GM23338 (cell line): ENCODE data around the gene ZFHX3.

Experiments used
- POLR2AphosphoS5 ChIP-seq: IDR thresholded peaks from 2 replicates; pipeline ENCODE4 v1.6.1; 2016; ENCODE audit warnings: antibody characterized with exemption, low read depth
- STAT1 ChIP-seq: IDR thresholded peaks from one replicate; pipeline ENCODE4 v1.6.1; 2016; ENCODE audit warnings: antibody characterized with exemption; ENCODE audit not compliant: unreplicated experiment
- TF ChIP-seq, protein P1 (sequence below): fragments of 250-450 bp; sonication (Bioruptor Pico); IDR thresholded peaks from 2 replicates; pipeline ENCODE4 v1.5.0; 2020; ENCODE audit warnings: mild to moderate bottlenecking, moderate library complexity
- TF ChIP-seq, protein P2 (sequence below), 2 experiments: fragments of 200-600 bp in 1 of 2; sonication (generic) in 1 of 2; conservative IDR thresholded peaks; 2 replicates each; pipeline versions ENCODE4 v1.5.1 to v1.6.1; 2016 to 2017; ENCODE audit warnings: antibody characterized with exemption in 2 of 2, low read depth in 2 of 2, mild to moderate bottlenecking in 2 of 2, moderate library complexity in 1 of 2

DNA sequence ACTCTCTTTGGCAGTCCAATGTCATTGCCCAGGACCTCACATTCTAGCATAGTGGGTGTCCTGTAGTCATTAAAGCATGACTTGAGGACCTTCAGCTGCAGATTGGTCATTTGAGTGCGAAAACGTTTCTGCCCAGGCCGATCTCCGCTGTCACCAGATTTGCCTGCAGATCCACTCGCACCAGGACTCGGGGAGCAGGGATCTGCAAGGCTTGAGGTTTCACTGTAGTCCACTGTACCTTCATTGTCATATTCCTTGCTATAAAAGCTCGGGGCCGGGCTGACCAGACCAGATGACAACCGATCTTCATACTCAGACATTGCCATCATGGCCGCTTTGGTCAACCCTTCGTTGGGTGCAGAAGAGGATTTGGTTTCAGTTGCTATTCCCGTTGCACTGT lies 254.2 kb downstream of the ZFHX3 start:
- TF ChIP-seq, protein P1, sequence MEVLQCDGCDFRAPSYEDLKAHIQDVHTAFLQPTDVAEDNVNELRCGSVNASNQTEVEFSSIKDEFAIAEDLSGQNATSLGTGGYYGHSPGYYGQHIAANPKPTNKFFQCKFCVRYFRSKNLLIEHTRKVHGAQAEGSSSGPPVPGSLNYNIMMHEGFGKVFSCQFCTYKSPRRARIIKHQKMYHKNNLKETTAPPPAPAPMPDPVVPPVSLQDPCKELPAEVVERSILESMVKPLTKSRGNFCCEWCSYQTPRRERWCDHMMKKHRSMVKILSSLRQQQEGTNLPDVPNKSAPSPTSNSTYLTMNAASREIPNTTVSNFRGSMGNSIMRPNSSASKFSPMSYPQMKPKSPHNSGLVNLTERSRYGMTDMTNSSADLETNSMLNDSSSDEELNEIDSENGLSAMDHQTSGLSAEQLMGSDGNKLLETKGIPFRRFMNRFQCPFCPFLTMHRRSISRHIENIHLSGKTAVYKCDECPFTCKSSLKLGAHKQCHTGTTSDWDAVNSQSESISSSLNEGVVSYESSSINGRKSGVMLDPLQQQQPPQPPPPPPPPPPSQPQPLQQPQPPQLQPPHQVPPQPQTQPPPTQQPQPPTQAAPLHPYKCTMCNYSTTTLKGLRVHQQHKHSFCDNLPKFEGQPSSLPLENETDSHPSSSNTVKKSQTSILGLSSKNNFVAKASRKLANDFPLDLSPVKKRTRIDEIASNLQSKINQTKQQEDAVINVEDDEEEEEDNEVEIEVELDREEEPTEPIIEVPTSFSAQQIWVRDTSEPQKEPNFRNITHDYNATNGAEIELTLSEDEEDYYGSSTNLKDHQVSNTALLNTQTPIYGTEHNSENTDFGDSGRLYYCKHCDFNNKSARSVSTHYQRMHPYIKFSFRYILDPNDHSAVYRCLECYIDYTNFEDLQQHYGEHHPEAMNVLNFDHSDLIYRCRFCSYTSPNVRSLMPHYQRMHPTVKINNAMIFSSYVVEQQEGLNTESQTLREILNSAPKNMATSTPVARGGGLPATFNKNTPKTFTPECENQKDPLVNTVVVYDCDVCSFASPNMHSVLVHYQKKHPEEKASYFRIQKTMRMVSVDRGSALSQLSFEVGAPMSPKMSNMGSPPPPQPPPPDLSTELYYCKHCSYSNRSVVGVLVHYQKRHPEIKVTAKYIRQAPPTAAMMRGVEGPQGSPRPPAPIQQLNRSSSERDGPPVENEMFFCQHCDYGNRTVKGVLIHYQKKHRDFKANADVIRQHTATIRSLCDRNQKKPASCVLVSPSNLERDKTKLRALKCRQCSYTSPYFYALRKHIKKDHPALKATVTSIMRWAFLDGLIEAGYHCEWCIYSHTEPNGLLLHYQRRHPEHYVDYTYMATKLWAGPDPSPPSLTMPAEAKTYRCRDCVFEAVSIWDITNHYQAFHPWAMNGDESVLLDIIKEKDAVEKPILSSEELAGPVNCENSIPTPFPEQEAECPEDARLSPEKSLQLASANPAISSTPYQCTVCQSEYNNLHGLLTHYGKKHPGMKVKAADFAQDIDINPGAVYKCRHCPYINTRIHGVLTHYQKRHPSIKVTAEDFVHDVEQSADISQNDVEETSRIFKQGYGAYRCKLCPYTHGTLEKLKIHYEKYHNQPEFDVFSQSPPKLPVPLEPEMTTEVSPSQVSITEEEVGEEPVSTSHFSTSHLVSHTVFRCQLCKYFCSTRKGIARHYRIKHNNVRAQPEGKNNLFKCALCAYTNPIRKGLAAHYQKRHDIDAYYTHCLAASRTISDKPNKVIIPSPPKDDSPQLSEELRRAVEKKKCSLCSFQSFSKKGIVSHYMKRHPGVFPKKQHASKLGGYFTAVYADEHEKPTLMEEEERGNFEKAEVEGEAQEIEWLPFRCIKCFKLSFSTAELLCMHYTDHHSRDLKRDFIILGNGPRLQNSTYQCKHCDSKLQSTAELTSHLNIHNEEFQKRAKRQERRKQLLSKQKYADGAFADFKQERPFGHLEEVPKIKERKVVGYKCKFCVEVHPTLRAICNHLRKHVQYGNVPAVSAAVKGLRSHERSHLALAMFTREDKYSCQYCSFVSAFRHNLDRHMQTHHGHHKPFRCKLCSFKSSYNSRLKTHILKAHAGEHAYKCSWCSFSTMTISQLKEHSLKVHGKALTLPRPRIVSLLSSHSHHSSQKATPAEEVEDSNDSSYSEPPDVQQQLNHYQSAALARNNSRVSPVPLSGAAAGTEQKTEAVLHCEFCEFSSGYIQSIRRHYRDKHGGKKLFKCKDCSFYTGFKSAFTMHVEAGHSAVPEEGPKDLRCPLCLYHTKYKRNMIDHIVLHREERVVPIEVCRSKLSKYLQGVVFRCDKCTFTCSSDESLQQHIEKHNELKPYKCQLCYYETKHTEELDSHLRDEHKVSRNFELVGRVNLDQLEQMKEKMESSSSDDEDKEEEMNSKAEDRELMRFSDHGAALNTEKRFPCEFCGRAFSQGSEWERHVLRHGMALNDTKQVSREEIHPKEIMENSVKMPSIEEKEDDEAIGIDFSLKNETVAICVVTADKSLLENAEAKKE = no peak
- TF ChIP-seq, protein P2, sequence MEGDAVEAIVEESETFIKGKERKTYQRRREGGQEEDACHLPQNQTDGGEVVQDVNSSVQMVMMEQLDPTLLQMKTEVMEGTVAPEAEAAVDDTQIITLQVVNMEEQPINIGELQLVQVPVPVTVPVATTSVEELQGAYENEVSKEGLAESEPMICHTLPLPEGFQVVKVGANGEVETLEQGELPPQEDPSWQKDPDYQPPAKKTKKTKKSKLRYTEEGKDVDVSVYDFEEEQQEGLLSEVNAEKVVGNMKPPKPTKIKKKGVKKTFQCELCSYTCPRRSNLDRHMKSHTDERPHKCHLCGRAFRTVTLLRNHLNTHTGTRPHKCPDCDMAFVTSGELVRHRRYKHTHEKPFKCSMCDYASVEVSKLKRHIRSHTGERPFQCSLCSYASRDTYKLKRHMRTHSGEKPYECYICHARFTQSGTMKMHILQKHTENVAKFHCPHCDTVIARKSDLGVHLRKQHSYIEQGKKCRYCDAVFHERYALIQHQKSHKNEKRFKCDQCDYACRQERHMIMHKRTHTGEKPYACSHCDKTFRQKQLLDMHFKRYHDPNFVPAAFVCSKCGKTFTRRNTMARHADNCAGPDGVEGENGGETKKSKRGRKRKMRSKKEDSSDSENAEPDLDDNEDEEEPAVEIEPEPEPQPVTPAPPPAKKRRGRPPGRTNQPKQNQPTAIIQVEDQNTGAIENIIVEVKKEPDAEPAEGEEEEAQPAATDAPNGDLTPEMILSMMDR (conservative IDR thresholded peaks at IDR 0.05; ENCODE audit: low read depth in 2 of 2) = no peak
- TF ChIP-seq STAT1 (no peak), POLR2AphosphoS5 (no peak)
